Upper lobe of right lung (tissue), 1 donor: Measurements from ENCODE around the gene ABCC4. TPM values are rescaled to one million over a fixed set of nuclear protein-coding genes. Genes with fewer than 3 reads are reported as not detected.

Experiments used
- ATAC-seq: fragments of 200-7000 bp; cut with Tn5 transposase; one replicate; pipeline ENCODE4 v1.9.1; 2020; ENCODE audit warnings: mild to moderate bottlenecking, moderate library complexity
- DNase-seq: peaks from one replicate; pipeline ENCODE4 v3.0.0-alpha.2; 2020
- H3K27ac ChIP-seq: fragments of 200-600 bp; one replicate; pipeline ENCODE4 v1.8.0; 2022
- H3K27me3 ChIP-seq: fragments of 200-600 bp; one replicate; pipeline ENCODE4 v1.8.0; 2022; ENCODE audit warnings: mild to moderate bottlenecking
- H3K36me3 ChIP-seq: fragments of 200-600 bp; one replicate; pipeline ENCODE4 v1.8.0; 2022
- H3K4me1 ChIP-seq: fragments of 200-600 bp; one replicate; pipeline ENCODE4 v1.8.0; 2022
- H3K4me3 ChIP-seq: fragments of 200-600 bp; one replicate; pipeline ENCODE4 v1.8.0; 2022; ENCODE audit warnings: mild to moderate bottlenecking
- H3K9me3 ChIP-seq: fragments of 200-600 bp; one replicate; pipeline ENCODE4 v1.8.0; 2022
- intact Hi-C: fragments of 100-400 bp; cut with DNase I; formaldehyde crosslinking; loops from one replicate; pipeline ENCODE4 v1.11.0; 2022
- total RNA-seq: library from RNA; stranded (reverse); fragmentation: NEBNext Ultra II Directional; extraction: Animal tissue kit (Norgen Biotek cat#: 25700); gene quantifications from one replicate; pipeline ENCODE4 v1.2.1, GENCODE V29; 2021
- TF ChIP-seq, protein P1 (sequence below): fragments of 200-600 bp; IDR thresholded peaks from one replicate; pipeline ENCODE4 v1.8.0; 2022; ENCODE audit warnings: antibody characterized with exemption
- donor health status: DM: no; HTN: yes; CAD: no; lungs with severe emphysema.

The ABCC4 gene
- total RNA-seq, 1 donor from 2014 or later, result 28.1 TPM

DNA sequence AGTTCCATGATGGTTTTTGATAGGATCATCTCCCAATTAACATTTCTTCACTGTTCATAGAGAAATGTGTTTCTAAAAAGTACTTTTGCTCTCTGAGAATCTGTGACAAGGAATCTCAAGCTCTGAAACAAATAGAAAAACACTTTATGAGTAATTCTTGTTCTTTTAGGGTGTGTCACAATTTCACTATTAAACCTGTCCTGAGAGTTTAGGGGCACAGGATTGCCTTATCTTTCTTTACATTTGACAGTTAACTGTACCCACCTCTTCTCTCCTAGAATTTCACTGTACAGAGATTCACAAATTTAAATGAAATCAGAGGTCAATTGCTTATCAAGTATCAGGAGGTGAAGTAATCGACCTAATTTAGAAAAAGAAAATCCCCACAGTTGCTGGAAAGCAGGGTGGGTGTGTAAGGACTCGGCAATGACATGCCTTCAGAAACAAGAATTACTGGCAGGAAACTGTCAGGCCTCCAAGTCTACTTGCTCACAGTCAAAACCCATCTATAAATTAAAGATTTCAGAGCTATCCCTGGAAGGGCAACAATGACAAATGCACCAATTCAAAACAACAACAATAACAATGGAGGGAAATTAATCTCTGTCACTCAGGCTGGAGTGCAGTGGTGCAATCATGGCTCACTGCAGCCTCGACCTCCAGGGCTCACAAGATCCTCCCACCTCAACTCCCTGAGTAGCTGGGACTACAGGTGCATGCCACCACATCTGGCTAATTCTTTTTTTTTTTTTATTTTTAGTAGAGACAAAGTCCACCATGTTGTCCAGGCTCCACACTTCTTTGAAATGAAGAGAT, 250.2 kb downstream of the ABCC4 start:
- H3K36me3 ChIP-seq, result no peaks in the 10 kb centered on the region
- H3K27me3 ChIP-seq, result no peaks in the 10 kb centered on the region
- TF ChIP-seq, protein P1, sequence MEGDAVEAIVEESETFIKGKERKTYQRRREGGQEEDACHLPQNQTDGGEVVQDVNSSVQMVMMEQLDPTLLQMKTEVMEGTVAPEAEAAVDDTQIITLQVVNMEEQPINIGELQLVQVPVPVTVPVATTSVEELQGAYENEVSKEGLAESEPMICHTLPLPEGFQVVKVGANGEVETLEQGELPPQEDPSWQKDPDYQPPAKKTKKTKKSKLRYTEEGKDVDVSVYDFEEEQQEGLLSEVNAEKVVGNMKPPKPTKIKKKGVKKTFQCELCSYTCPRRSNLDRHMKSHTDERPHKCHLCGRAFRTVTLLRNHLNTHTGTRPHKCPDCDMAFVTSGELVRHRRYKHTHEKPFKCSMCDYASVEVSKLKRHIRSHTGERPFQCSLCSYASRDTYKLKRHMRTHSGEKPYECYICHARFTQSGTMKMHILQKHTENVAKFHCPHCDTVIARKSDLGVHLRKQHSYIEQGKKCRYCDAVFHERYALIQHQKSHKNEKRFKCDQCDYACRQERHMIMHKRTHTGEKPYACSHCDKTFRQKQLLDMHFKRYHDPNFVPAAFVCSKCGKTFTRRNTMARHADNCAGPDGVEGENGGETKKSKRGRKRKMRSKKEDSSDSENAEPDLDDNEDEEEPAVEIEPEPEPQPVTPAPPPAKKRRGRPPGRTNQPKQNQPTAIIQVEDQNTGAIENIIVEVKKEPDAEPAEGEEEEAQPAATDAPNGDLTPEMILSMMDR, result no peak
- ATAC-seq, result no peak
- H3K4me1 ChIP-seq, result no peaks in the 10 kb centered on the region
- H3K27ac ChIP-seq, result no peak overlapping the region
- no peak overlapping the region for H3K4me3 ChIP-seq
- H3K9me3 ChIP-seq, result no peaks in the 10 kb centered on the region
- intact Hi-C loops, result no loop called here
- DNase-seq, result no peak

- intact Hi-C loops, result no loop called here
- H3K36me3 ChIP-seq, result no peaks in the 10 kb centered on the region
Measured at GRCh38 chr13:95049772-95050171, 251.5 kb downstream of the ABCC4 start.

DNA sequence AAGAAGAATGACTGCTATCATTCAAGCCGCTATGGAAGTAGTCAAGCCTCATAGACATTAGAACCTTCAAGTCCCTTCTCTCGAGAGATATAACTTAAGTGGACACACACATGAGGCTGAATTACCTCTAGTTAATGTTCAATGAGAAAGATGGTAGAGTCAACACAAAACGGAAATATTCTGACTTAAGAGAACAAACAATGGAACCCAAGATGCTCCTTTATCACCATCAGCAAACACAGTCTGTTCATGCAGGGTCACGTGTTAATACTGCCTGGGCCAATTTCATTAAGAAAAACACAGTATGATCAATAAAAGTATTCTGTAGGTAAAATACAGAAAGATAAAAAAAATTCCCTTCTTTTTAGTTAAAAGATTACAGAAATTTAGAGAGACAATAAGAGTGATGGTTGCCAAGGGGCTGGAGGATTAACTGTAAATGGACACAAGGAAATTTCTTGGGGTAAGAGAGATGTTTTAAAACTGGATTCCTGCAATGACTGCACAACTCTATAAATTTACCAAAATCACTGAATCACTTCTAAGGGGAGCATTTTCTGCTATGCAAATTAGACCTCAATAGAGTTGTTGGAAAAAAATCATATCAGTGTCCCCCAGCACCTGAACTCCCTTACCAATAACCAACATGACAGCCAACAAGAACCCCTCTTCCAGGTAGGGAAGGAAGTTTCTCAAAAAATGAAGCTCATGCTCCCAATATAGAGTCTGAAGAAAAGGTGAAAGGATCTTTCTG, 256.6 kb downstream of the ABCC4 start:
- Histone ChIP-seq H3K9me3 (no peaks in the 10 kb centered on the region), H3K27ac (no peak overlapping the region), H3K4me1 (no peaks in the 10 kb centered on the region), H3K27me3 (no peaks in the 10 kb centered on the region), H3K4me3 (no peak overlapping the region), H3K36me3 (peaks cover 28% of the 10 kb centered on the region)
- TF ChIP-seq, protein P1, result no peak
- no peak for DNase-seq
- no peak for ATAC-seq
- intact Hi-C loops, result no loop called here

More at GRCh38 chr13:95049772-95050171, 251.5 kb downstream of the ABCC4 start:
- no peaks in the 10 kb centered on the region for H3K27me3 ChIP-seq
- TF ChIP-seq, protein P1, result no peak
- ATAC-seq, result no peak
- H3K9me3 ChIP-seq, result no peaks in the 10 kb centered on the region
- H3K4me1 ChIP-seq, result no peaks in the 10 kb centered on the region
- no peak for DNase-seq
- H3K4me3 ChIP-seq, result no peak overlapping the region
- H3K27ac ChIP-seq, result no peak overlapping the region

- no peaks in the 10 kb centered on the region for H3K4me1 ChIP-seq
- H3K36me3 ChIP-seq, result peaks cover 35% of the 10 kb centered on the region
- intact Hi-C loops, result no loop called here
- no peaks in the 10 kb centered on the region for H3K27me3 ChIP-seq
- no peak overlapping the region for H3K4me3 ChIP-seq
- no peaks in the 10 kb centered on the region for H3K9me3 ChIP-seq
- DNase-seq, result no peak
- TF ChIP-seq, protein P1, result no peak
- no peak overlapping the region for H3K27ac ChIP-seq
- ATAC-seq, result no peak
Measured at GRCh38 chr13:95039415-95039814, 261.8 kb downstream of the ABCC4 start.

DNA sequence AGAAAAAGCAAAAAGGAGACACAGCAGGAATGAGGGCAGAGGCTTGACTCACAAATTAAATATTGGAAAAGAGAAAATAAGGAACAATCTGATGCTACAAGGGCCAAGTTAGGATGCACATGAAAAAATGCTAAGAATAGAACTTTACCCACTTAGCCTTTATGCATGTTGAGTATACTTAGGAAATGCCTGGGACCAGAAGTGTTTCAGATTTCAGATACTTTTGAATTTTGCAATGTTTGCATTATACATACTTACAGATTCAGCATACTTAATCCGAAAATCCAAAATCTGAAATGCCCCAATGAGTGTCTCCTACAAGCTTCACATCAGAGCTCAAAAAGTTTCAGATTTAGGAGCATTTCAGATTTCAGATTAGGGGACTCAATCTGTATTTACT, 262.3 kb downstream of the ABCC4 start:
- peaks cover 40% of the 10 kb centered on the region for H3K36me3 ChIP-seq
- H3K4me1 ChIP-seq, result no peaks in the 10 kb centered on the region
- H3K9me3 ChIP-seq, result no peaks in the 10 kb centered on the region
- intact Hi-C loops, result no loop called here
- H3K27ac ChIP-seq, result no peak overlapping the region
- ATAC-seq, result no peak
- TF ChIP-seq, protein P1, result no peak
- no peak for DNase-seq
- H3K27me3 ChIP-seq, result no peaks in the 10 kb centered on the region
- H3K4me3 ChIP-seq, result no peak overlapping the region
